ENCODE data around the gene VPS11. TPM values are rescaled to one million over a fixed set of nuclear protein-coding genes. Genes with fewer than 3 reads are reported as not detected.

The VPS11 gene
- total RNA-seq, 2 experiments from 2014 or later: 23.3 to 32.2 TPM

DNA sequence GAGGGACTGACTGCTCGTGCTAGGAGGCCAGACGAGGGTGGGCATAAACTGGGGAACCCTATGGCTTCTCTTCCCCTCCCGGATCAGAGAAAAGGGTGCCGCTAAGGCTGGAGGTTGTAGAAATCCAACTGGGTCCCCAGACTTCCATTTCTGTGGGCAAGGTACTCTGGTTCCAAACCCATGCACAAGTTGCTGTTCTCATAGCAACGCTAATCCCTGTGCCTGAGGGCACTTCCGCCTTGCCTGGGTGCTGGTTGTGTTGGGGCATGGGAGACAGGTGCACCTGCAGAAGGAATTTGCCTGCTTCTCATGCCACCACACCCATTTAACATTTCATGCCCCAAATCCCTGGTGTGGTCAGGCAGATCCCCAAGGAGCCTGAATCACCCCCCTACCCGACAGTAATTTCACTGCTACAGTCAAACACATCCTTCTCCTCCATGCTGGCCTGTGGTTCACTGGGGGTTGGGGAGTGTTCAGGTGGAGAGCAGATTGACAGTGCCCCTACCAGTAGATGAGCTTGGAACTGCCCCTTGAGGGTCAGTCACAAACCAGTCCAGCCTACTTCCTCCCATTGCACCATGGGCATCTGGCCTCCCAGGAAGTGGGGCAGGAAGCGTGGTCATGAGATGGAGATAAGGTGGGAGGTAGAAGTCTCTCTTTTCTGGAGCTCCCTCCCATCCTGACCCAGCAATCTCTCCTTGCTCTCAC, 40.7 kb downstream of the VPS11 start:
- POLR2A ChIA-PET: interaction anchor here (0.5 to 4.0 kb wide), 6 partner anchors 10 to 1100 kb away, joined by 3 to 41 read pairs (median 6); partner anchors contain the start of genes HINFP and VPS11
- no peaks in the 10 kb centered on the region for H4K20me1 ChIP-seq (ENCODE audit: insufficient read depth, low read length)
- peaks cover 7% of the 10 kb centered on the region; the same call in 1 of the 2 replicates for H3K36me3 ChIP-seq (ENCODE audit: insufficient read depth, low read length)
- H3K4me2 ChIP-seq (ENCODE audit: low read length): peak overlapping the region; percentile 99
- CTCF ChIA-PET (ENCODE audit: unreplicated experiment): interaction anchor here (1.4 kb wide), 1 partner anchor 13 kb away, joined by 7 read pairs; the partner anchor contains the start of gene HINFP
- H3K4me1 ChIP-seq (ENCODE audit: insufficient read depth, low read length, poor library complexity, severe bottlenecking): peaks cover 26% of the 10 kb centered on the region
- peak overlapping the region; percentile 41 for H3K27ac ChIP-seq (ENCODE audit: low read depth, low read length, poor library complexity, severe bottlenecking)
- peak; percentile 71 for DNase-seq (ENCODE audit: low spot score)
- H3K9me3 ChIP-seq (ENCODE audit: low read length): no peaks in the 10 kb centered on the region
- H3K9me2 ChIP-seq (ENCODE audit: insufficient read depth, low read length): no peaks in the 10 kb centered on the region
- no TSS peak for BruUV-seq (replicated peaks)
- H3K4me3 ChIP-seq (ENCODE audit: low read depth, low read length, poor library complexity, severe bottlenecking): peak overlapping the region; percentile 93
- intact Hi-C loops (cut with micrococcal nuclease; ENCODE audit: unreplicated experiment): loop anchor here (1.0 kb wide), 1 partner anchor 13 kb away; the partner anchor contains the start of gene HINFP
- no peak for TF ChIP-seq EZH2phosphoT487 (IDR thresholded peaks at IDR 0.05; ENCODE audit: borderline replicate concordance, low read depth, low read length)
- TF ChIP-seq, protein P1, sequence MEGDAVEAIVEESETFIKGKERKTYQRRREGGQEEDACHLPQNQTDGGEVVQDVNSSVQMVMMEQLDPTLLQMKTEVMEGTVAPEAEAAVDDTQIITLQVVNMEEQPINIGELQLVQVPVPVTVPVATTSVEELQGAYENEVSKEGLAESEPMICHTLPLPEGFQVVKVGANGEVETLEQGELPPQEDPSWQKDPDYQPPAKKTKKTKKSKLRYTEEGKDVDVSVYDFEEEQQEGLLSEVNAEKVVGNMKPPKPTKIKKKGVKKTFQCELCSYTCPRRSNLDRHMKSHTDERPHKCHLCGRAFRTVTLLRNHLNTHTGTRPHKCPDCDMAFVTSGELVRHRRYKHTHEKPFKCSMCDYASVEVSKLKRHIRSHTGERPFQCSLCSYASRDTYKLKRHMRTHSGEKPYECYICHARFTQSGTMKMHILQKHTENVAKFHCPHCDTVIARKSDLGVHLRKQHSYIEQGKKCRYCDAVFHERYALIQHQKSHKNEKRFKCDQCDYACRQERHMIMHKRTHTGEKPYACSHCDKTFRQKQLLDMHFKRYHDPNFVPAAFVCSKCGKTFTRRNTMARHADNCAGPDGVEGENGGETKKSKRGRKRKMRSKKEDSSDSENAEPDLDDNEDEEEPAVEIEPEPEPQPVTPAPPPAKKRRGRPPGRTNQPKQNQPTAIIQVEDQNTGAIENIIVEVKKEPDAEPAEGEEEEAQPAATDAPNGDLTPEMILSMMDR (conservative IDR thresholded peaks at IDR 0.05; ENCODE audit: low read length): no peak
- H3K79me2 ChIP-seq (ENCODE audit: insufficient read depth, low read depth, low read length): peaks cover 6% of the 10 kb centered on the region; the same call in 1 of the 2 replicates
- H2AFZ ChIP-seq (ENCODE audit: low read length): peak overlapping the region; percentile 11; the same call in 1 of the 2 replicates

DNA sequence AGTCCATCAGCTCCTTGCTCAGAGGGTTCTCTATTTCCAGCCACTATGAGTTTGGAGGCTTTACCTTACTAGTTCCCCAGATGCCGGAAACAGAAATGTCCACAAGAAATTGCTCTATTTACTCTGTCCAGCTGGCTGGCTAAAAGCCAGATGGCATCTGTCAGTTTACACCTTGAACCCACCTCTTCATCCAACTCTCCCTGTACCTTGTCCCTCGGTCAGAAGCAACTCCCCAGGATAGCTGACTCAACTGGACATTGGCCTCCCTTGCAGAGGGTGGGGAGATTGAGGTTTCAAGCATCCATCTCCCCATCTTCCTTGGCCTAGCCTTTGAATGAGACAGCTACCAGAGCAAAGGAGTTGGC, 41.2 kb downstream of the VPS11 start:
- peak overlapping the region; percentile 93 for H3K4me3 ChIP-seq (ENCODE audit: low read depth, low read length, poor library complexity, severe bottlenecking)
- H3K79me2 ChIP-seq (ENCODE audit: insufficient read depth, low read depth, low read length): peaks cover 6% of the 10 kb centered on the region; the same call in 1 of the 2 replicates
- TF ChIP-seq, protein P1 (conservative IDR thresholded peaks at IDR 0.05; ENCODE audit: low read length): no peak
- no peak for TF ChIP-seq EZH2phosphoT487 (IDR thresholded peaks at IDR 0.05; ENCODE audit: borderline replicate concordance, low read depth, low read length)
- CTCF ChIA-PET (ENCODE audit: unreplicated experiment): interaction anchor here (1.4 kb wide), 1 partner anchor 12 kb away, joined by 7 read pairs; the partner anchor contains the start of gene HINFP
- H4K20me1 ChIP-seq (ENCODE audit: insufficient read depth, low read length): no peaks in the 10 kb centered on the region
- peaks cover 10% of the 10 kb centered on the region for H3K36me3 ChIP-seq (ENCODE audit: insufficient read depth, low read length)
- POLR2A ChIA-PET: interaction anchor here (0.5 to 4.0 kb wide), 7 partner anchors 10 to 1101 kb away, joined by 3 to 41 read pairs (median 3); partner anchors contain the start of genes HINFP and VPS11
- H3K9me2 ChIP-seq (ENCODE audit: insufficient read depth, low read length): no peaks in the 10 kb centered on the region
- intact Hi-C loops (cut with micrococcal nuclease; ENCODE audit: unreplicated experiment): loop anchor here (1.0 kb wide), 1 partner anchor 12 kb away; the partner anchor contains the start of gene HINFP
- no peak overlapping the region for H2AFZ ChIP-seq (ENCODE audit: low read length)
- no TSS peak for BruUV-seq (replicated peaks)
- peak overlapping the region; percentile 41 for H3K27ac ChIP-seq (ENCODE audit: low read depth, low read length, poor library complexity, severe bottlenecking)
- peaks cover 21% of the 10 kb centered on the region for H3K4me1 ChIP-seq (ENCODE audit: insufficient read depth, low read length, poor library complexity, severe bottlenecking)
- no peak for DNase-seq (ENCODE audit: low spot score)
- no peaks in the 10 kb centered on the region for H3K9me3 ChIP-seq (ENCODE audit: low read length)
- H3K4me2 ChIP-seq (ENCODE audit: low read length): peak overlapping the region; percentile 99

Measured in OCI-LY7 (cell line).